Measurements from ENCODE around the gene PRMT5.

The PRMT5 gene

GRCh38 chr14:22897357-22897756 lies 31.8 kb downstream of the PRMT5 start:
- no peak for DNase-seq (ENCODE audit: low read depth)

DNA sequence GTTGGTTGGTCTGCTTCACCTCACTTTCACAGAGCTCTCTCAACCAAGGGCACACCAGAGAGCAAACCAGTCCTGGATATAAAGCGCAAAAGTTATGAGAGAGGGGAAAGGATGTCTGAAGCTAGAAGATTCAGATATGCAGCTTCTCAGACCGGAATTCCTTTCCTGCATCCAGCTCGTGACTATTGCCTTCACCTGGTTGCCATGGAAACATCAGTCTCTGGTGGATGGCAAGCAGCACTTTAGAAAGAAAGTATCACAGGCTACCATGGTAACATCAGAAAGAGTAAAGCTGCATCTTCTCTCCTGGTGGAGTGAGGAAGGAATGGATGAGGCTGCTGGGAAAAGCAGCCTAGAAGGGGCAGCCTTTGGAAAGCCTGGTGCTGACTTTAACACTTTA lies 32.4 kb downstream of the PRMT5 start:
- DNase-seq (ENCODE audit: low read depth) = no peak

GRCh38 chr14:22896356-22896755 lies 32.8 kb downstream of the PRMT5 start:
- DNase-seq (ENCODE audit: low read depth) = no peak

DNA sequence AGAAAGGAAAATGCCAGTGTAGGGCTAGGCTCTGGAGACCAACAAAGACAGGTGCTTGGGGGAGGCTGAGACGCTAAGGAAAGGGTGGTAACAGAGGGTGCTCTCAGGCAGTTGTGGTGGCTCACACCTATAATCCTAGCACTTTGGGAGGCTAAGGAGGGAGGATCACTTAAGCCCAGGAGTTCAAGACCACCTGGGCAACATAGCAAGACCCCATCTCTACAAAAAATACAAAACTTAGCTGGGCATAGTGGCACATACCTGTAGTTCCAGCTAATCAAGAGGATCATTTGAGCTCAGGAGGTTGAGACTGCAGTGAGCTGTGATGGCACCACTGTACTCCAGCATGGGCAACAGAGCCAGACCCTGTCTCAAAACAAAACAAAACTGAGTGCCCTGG lies 33.8 kb downstream of the PRMT5 start:
- no peak for DNase-seq (ENCODE audit: low read depth)

GRCh38 chr14:22893706-22894105 lies 35.5 kb downstream of the PRMT5 start:
- no peak for DNase-seq (ENCODE audit: low read depth)

- DNase-seq (ENCODE audit: low read depth) = no peak
Measured at GRCh38 chr14:22892488-22892887, 36.7 kb downstream of the PRMT5 start.

- no peak for DNase-seq (ENCODE audit: low read depth)
Measured at GRCh38 chr14:22890416-22890815, 38.8 kb downstream of the PRMT5 start.

- DNase-seq (ENCODE audit: low read depth) = no peak
Measured at GRCh38 chr14:22888662-22889061, 40.5 kb downstream of the PRMT5 start.

DNA sequence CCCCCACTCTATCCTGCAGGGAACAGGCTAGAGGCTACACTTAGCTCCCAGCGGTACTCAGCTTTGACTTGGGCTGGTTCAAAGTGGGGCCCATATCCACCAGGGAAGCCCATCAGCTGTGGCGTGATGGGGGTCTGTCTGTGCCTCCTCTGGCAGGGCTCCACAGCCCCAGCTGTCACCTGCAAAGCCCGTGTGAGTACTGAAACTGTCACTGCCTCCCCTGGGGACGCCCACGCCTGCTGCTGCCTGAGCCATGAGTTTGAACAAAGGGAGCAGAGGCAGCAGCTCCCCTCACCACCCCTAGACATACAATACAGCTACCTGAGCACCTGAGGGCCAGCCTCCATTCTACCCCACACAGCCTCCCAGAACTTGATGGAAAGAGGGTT lies 41.2 kb downstream of the PRMT5 start:
- DNase-seq (ENCODE audit: low read depth) = no peak

DNA sequence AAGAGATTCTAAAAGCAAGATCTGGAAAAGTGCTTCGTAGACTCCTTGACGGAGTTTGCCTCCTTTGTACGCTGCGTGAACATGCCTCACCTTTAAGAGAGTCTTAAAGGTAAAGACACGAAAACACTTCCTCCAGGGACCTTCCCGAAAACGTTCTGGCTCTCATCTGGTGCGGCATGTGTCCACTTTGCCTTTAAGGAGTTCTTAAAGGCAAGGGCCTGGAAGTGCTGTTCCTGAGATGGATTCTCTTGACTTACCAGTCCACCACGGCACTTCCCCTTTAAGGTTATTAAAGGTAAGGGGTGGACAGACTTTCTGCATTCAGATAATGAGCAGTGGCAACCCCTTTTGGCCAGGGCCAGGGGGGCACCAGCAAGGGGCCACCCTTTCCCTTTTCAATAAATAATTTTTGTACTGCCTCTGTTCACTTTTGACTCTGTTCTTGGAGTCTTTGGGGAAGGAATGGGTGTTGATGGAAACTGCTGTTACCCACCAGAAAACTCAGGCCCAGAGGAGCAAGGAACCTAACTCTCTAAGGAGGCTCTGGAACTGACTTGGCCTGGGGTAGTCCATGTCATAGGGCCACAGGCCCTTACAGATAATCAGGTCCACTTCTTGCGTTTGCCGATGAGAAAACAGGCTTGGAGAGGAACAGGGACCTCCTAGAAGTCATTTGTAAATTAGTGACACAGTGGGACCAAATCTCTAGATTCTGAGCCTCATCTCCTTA lies 41.8 kb downstream of the PRMT5 start:
- DNase-seq (ENCODE audit: low read depth) = no peak

- peak; percentile 35 for DNase-seq (ENCODE audit: low read depth)
Measured at GRCh38 chr14:22886500-22887259, 42.5 kb downstream of the PRMT5 start.

GRCh38 chr14:22885975-22886374 lies 43.2 kb downstream of the PRMT5 start:
- DNase-seq (ENCODE audit: low read depth) = no peak

DNA sequence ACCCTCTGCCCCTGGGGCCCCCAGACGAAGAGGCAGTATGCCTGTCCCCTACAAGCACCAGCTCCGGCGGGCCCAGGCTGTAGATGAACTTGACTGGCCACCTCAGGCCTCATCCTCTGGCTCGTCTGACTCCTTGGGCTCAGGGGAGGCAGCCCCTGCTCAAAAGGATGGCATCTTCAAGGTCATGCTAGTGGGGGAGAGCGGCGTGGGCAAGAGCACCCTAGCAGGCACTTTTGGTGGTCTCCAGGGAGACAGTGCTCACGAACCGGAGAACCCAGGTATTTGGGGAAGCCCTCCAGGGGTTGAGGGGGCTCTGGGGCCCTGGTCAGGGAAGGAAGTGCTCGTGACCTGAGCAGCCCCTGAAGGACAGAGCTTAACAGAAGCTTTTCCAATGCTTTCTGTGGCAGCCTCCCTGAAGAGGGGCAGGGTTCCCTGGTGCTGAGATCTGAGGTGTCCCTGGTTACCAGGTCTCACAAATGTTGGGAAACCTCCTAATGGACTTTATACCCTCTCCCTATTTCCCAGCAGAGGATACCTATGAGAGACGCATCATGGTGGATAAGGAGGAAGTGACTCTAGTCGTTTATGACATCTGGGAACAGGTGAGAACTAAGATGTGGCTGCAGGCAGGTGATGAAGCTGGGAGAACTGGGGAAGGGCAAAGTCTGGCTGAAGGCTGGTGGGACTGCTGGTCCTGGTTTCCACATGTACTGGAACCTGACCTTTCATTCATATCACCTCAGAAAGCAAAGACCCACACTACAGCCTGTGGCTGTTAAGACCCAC lies 44.2 kb downstream of the PRMT5 start:
- DNase-seq (ENCODE audit: low read depth) = no peak

DNA sequence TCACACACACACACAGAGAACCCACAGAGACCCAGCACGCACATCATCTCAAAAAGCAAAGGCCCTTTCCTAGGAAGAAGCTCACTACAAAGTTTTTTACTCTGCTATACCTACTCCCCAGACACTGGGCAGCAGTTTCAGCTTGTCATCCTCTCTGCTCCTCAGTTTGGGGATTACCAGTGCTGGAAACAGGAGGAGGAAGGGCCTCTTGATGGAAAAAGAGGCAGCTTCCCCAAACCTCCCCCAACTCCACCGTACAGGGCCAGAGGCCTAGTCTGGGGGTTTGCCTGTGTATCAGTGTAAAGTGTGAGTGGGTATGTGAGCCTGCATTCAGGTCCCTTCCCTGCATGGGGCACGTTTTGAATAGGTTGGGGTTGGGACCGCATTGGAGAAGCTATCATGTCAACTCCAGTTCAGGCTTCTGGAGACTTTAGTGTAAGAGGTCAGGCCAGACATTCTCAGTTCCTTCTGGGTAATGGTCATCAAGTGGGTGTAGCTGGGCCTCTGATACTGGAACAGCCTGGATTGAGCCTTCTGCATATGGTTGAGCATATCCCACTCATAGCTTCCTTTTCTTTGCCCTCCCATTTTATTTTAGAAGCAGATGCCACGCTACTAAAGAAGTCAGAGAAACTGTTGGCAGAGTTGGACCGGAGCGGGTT lies 45.0 kb downstream of the PRMT5 start:
- no peak for DNase-seq (ENCODE audit: low read depth)

DNA sequence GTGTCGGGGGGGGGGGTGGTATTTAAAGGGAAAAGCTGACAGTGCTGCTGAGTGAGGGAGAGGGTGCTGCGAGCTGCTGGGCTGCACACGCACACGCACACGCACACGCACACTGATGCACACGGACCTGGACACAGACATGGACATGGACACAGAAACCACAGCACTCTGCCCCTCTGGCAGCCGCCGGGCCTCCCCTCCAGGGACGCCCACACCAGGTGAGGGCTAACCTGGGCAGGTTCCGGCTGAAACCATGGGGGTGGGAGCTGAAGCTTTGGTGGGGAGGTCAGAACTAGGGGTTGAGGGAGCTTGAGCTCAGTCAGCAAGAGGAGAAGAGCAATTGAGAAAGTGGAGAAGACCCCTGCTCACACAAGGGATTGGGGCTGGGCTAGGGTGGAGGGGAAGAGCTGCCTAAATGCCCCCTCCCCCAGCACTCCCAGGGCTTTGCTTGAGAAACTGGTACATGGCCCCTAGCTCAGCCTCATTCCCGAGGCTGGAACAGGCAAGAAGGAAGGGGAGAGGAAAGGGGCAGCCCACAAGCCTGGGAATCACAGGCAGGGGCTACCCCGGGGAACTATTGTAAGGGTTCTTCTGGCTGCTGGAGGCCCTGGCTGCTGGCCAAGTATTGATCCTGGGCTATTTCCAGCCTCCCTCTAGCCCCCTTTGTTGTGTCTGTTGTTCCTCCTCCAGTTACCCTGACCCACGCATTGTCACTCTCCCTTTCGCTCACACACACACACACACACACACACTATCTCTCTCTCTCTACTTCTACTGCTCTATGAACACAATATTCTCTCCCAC lies 45.8 kb downstream of the PRMT5 start, which contains the start of gene REM2:
Gene REM2, plus strand, starts transcription at position 50 of the 804 bp plus-strand sequence. Its CDS starts 66 bp downstream, at position 116.
- no peak for DNase-seq (ENCODE audit: low read depth)

GRCh38 chr14:22882529-22883172 lies 46.5 kb downstream of the PRMT5 start:
- DNase-seq (ENCODE audit: low read depth) = no peak

DNA sequence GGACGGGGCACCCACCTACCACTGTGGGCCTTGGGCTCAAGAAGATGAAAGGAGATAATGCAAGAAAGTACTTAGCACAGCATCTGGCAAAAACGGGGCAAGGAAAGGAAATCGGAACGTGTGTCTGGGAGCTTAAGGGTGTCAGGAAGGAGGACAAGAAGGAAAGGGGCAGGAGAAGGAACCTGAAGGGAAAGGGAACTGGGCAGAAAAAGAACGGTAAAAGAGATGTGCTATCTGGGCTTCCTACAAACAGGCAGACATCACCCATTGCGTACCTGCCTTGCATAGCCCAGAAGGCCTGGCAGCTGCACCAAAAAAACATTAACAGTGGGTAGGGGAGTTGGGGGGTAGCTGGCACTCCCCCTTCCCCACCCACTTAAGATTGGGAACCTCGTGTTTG lies 47.1 kb downstream of the PRMT5 start:
- no peak for DNase-seq (ENCODE audit: low read depth)

DNA sequence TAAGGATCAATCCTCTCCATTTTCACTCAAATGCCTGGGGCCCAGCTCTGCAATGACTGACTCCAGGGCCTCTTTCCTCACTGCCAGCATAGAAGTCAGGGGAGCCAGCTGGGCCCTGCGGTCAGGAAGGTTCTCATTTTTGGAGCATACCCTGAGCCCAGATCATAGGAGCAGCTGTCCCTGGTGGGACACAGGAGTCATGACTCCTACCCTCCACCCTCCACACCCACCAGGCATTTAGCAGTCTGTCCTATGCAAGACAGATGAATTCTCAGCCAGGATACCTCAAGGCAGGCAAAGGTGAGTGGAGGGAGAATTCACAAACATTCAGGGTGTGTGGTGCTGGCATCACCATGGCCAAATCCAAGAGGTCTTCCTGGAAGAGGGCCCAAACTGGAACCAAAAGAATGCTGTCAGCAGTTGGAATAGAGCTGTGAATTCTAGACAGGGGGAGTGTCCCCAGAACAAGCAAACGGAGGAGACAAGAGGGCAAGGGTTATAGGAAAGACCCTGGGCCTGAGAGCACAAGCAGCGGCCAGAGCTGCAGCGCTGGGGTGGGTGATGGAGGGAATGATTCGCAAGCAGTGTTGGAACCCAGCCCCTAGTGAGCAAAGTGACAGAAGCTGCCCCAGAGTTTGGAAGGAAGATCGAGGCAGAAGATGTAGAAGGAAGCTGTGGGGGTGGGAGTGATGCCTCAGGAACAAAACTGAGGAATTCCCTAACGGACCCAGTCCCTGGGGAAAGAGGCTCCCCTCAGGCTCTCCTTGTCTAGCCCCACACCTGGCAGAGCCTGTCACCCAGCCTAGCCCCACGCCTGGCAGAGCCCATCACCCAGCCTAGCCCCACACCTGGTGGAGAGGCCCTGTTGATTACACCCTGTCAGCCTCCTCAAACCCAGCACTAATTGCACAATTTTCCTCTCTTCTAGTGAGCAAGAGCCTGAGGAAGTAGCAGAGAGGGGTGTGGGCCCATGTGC lies 50.6 kb downstream of the PRMT5 start:
- DNase-seq (ENCODE audit: low read depth) = no peak

GRCh38 chr14:22877000-22877501 lies 52.1 kb downstream of the PRMT5 start:
- no peak for DNase-seq (ENCODE audit: low read depth)

All from stimulated activated CD8-positive, alpha-beta memory T cell treated with anti-CD3 and anti-CD28 coated beads, Interleukin-12 subunit alpha, Interleukin-12 subunit beta, amount 100 ng/mL, for 1 hour (primary cell).